ENCODE data around the gene ANAPC10.

GRCh38 chr4:145034727-145035211, 63.2 kb downstream of the ANAPC10 start:
- TF ChIP-seq CTCF (IDR thresholded peaks at IDR 0.05) (no peak), POLR2A (IDR thresholded peaks at IDR 0.05) (no peak)
